COLO829 (cell line): ENCODE data around the gene DOK5.
"Not testable (repeated sequence)": the region's sequence is repeated elsewhere in the genome, so short reads cannot be mapped to it uniquely, and the experiment has no call there.

Experiments used
- DNase-seq: peaks from one replicate; pipeline ENCODE4 v3.0.0; 2012; ENCODE audit warnings: low spot score

The DOK5 gene

GRCh38 chr20:54475334-54476168, at the start of gene DOK5:
DOK5 (plus strand) TSS chr20:54475593; CDS start chr20:54475947, 354 bp downstream.
- DNase-seq, result no peak

- no peak for DNase-seq
Observed at GRCh38 chr20:54429364-54429763, 46.0 kb upstream of the DOK5 start.

- DNase-seq, result no peak
Observed at GRCh38 chr20:54431156-54431944, 44.0 kb upstream of the DOK5 start.

- DNase-seq, result no peak
Observed at GRCh38 chr20:54432966-54433365, 42.4 kb upstream of the DOK5 start.

DNA sequence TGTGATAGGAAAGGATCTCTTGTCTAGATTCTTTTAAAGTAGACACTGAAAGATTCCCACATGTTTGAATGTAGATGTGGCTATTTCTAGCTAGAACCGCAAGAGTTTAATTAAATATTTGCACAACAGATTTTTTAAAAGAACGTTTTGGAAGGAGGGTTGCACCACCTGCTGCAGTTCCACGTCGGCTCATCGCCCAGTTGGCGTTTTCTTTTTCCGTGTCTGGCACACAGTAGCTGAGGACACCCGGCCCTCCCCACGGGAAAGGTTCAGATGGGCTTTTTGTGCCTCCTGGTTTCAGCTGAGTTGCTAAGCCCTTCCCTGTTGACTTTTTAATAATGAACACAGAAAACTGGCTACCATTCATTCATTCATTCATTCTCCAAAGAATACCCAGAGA, 41.8 kb upstream of the DOK5 start:
- DNase-seq, result no peak

GRCh38 chr20:54434196-54434595, 41.2 kb upstream of the DOK5 start:
- DNase-seq, result no peak

- no peak for DNase-seq
Observed at GRCh38 chr20:54435015-54435414, 40.4 kb upstream of the DOK5 start.

- DNase-seq, result not testable (repeated sequence)
Observed at GRCh38 chr20:54436410-54436809, 39.0 kb upstream of the DOK5 start.

DNA sequence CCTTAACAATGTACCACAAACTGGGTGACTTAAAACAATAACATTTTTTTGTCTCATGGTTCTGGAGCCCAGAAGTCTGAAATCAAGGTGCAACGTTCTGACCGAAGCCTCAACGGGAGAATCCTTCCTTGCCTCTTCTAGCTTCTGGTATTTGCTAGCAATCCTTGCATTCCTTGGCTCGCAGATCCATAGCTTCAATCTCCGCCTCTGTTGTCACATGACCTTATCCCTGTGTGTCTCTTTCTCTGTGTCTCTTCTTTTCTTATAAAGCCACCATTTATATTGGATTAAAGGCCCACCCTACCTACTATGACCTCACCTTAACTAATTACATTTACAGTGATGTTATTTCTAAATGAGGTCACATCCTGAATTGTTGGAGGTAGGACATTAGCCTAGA, 37.2 kb upstream of the DOK5 start:
- DNase-seq, result no peak

DNA sequence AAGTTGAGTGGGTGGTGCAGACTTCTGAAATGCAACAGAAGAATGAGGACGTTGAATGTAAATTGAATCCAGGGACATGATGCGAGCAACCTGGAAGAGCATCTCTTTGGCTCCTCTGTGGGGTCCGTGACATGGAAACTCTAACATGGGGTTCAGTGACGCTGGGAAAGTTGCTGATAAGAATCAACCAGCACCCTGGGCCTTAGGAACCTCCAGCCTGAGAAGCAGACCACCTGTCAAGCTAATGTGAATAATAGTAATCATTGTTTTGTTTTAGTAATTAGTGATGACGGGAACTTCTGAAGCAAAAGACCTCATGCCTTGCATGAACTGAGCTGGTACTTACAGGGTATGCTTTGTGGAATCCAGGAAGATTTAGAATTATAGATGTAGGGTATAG, 25.2 kb upstream of the DOK5 start:
- no peak for DNase-seq

DNA sequence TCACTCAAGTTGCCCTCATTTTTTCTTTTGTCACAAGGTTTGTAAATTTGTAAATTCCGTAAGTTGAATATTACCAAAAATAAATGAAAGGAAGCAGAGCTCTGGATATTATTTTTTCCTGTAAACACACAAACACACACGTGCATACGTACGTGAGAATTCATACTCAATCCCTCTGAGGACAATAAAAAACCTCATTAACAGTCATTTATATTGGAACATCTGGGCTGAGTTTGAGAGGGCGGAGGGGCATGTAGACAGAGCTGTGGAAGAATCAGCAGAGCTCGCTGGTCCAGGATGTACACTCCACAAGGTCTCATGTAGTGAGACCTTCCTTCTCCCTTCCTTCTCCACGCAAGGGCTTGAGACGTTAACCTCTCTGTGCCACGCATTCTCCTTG, 24.2 kb upstream of the DOK5 start:
- DNase-seq, result no peak

GRCh38 chr20:54452277-54452676, 23.1 kb upstream of the DOK5 start:
- DNase-seq, result no peak

GRCh38 chr20:54454982-54455381, 20.4 kb upstream of the DOK5 start:
- DNase-seq, result no peak

DNA sequence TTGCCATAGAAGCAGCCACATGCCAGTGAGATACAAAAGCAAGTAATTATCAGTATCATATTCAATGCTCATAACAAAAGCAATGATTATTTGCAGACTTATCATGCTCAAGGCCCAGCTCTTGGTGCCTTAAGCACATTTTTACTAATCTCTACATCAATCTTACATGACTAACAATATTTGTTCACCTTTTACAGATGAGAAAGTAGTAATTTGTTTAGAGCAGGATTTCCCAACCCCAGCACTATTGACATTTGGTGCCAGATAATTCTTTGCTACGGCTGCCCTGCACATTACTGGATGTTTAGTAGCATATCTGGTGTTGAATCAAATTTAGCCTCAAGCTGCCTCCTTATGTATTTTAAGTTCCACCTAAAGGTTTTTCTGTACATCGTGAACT, 19.0 kb upstream of the DOK5 start:
- no peak for DNase-seq

GRCh38 chr20:54456961-54457360, 18.4 kb upstream of the DOK5 start:
- DNase-seq, result no peak

DNA sequence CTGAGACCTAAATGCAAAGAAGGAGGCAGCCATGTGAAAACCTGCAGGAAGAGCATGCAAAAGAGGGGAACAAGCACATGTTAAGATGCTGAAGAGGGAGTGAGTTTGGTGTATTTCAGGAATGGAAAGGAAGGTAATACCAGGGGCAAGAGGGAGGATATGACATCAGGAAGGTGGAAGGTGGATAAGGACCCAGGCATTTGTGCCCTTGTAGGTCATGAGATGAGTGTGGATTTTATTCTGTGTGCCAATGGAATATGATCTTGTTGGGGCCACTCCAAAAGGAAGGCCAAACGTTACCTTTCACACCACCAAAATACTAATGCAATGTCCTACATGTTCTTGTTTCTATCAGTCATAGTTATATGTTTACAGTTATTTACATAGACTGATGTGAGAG, 17.2 kb upstream of the DOK5 start:
- DNase-seq, result no peak

DNA sequence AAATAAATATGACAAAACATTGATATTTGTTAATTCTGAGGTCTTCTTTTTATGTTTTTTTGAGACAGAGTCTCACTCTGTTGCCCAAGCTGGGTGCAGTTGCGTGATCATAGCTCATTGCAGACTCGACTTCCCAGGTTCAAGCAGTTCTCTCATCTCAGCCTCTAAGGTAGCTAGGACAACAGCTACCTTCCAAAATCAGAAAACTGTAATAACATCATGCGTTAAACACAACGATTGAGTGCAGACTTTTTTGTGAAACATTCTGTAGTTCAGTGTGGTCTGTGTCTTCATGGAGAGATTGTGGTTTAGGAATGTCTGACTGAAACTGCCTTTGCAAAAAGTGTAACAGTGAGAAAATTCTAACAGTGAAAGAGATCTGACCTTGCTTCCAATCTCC, 16.1 kb upstream of the DOK5 start:
- no peak for DNase-seq

- DNase-seq, result no peak
Observed at GRCh38 chr20:54464003-54464402, 11.4 kb upstream of the DOK5 start.

DNA sequence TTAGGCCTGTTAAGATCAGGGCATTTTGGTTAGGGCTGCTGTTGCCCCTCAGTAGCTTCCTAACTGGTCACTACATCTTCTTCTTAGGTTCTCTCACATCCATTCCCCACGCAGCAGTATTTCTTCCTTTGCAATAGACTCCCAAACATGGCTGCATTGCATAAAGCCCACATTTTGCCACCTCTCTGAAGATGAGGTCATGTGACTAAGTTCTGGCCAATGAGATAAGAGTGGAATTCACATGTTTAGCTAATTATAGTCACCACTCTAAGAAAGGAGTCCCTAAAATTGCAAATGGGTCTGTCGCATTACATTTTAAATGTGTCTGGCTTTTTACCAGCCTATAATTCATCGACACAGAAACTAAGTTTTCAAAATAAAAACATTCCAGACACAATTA, 9.3 kb upstream of the DOK5 start:
- DNase-seq, result no peak

DNA sequence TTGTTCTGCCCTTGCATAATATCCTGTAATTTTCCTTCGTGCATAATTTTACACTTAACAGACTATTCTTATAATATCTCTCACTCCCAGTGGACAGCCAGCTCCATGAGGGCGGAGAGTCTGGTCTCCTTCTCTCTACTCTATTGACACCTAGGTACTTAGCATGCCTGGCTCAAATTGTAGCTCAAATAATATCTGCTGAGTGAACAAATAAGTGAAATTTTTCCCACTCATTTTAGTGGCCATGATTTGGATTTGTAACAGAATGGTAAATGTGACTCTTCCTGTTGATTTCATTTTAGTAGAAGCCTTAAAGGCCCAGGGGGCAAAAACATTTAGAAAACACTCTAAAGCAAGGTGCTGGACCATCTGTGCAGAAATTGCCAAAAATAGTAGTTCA, 7.8 kb upstream of the DOK5 start:
- DNase-seq, result no peak

DNA sequence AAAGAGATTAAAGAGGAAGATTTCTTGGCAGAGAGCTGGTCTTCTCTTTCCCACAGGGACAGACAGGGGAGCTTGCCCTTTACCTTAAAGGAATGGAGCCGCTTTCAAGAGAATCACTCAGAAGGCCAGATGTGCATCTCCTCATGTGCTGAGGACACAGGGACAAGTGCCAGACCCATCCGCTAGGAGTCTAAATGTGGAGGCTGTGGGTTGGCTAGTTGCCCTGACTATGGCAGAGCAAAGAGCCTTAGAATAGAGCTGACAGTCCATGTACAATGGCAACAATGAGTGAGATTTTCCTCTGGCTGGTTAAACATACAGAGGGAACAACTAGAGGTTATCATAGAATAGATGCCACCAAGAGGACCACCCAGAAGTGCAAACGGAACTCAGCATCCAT, 7.3 kb upstream of the DOK5 start:
- no peak for DNase-seq

DNA sequence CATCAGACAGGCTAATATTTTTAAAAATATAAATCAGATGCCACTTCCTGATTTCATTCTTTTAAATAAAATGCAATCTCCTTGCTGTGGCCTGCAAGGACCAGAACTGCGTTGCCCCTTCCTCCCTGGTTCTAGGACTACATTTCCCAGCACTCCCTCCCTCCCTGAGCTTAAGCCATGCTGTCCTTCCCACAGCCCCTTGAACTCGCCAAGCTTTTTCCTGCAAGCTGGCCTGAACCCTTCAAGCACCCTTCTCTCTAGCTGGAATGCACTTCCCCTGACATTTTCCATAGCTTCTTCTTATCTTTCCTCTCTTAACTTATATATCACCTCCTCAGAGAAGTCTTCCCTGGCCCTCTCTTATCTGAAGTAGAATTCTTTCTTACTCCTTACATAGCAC, 6.1 kb upstream of the DOK5 start:
- no peak for DNase-seq

DNA sequence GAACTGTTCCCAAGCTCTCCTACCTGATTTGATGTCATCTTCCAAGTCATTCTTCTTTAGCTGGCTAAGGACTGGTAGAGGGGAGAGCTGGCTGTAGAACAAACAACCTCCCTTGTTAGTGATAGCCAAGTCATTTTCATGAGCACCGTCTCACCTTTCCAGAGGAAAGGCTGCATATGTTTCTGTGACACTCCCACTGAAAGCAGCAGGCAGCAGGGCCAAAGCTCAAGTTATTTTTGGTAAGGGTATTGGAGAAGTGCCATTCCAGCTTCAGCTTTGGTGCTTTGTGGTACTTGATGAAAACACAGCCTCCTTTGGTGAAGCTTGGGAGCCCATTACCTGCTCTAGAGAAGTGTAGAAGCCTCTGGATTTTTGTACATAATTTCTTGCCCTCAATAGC, 5.4 kb upstream of the DOK5 start:
- DNase-seq, result no peak

DNA sequence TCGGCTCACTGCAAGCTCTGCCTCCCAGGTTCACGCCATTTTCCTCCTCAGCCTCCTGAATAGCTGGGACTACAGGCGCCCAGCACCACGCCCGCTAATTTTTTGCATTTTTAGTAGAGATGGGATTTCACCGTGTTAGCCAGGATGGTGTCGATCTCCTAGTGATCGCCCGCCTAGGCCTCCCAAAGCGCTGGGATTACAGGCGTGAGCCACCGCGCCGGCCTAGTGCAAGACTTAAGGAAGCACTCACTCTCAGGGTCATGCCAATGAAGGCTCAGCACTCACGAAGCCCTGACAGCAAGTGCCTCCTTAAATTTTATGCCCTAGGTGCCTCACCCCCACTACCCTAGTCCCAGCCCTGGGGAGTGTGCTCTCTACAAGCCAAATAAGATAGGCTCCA, 4.7 kb upstream of the DOK5 start:
- DNase-seq, result no peak
